ENCODE results near the gene ERAL1.

- no peak for TF ChIP-seq CTCF (conservative IDR thresholded peaks at IDR 0.05; ENCODE audit: low read depth in 2 of 2)
- TF ChIP-seq EZH2phosphoT487 (IDR thresholded peaks at IDR 0.05; ENCODE audit: unreplicated experiment), result no peak
Observed at GRCh38 chr17:28899212-28899815, 44.5 kb downstream of the ERAL1 start.

All from GM23338 (cell line).